MM.1S (cell line): ENCODE measurements around the gene MCRIP1.

Experiments
- DNase-seq: peaks from one replicate; pipeline ENCODE4 v3.0.0-alpha.2; 2015
- H2AFZ ChIP-seq: fragments of 300-600 bp; sonication (generic); 2 replicates; pipeline ENCODE4 v1.6.0; 2016; ENCODE audit warnings: antibody characterized with exemption, low read length
- H3F3A ChIP-seq: fragments of 300-600 bp; sonication (generic); 2 replicates; pipeline ENCODE4 v1.6.1; 2016; ENCODE audit warnings: mild to moderate bottlenecking, antibody characterized with exemption, low read length, moderate library complexity, mixed read lengths; ENCODE audit not compliant: insufficient read depth
- H3K27ac ChIP-seq: fragments of 300-600 bp; sonication (generic); 2 replicates; pipeline ENCODE4 v1.5.1; 2016; ENCODE audit warnings: mild to moderate bottlenecking, low read length
- H3K27me3 ChIP-seq: fragments of 300-600 bp; sonication (generic); replicated peaks from 2 replicates; pipeline ENCODE4 v1.6.0; 2016; ENCODE audit warnings: low read length; ENCODE audit not compliant: insufficient read depth
- H3K36me3 ChIP-seq: fragments of 300-600 bp; sonication (generic); replicated peaks from 2 replicates; pipeline ENCODE4 v1.6.1; 2016; ENCODE audit warnings: mild to moderate bottlenecking, low read length, mixed read lengths; ENCODE audit not compliant: insufficient read depth
- H3K4me1 ChIP-seq: fragments of 300-600 bp; sonication (generic); 2 replicates; pipeline ENCODE4 v1.6.1; 2016; ENCODE audit warnings: low read length, mixed read lengths
- H3K4me2 ChIP-seq: fragments of 300-600 bp; sonication (generic); 2 replicates; pipeline ENCODE4 v1.6.0; 2016; ENCODE audit warnings: low read depth, low read length
- H3K4me3 ChIP-seq: fragments of 300-600 bp; sonication (generic); 2 replicates; pipeline ENCODE4 v1.5.1; 2016; ENCODE audit warnings: low read length, mixed read lengths
- H3K79me2 ChIP-seq: fragments of 300-600 bp; sonication (generic); 2 replicates; pipeline ENCODE4 v1.6.1; 2016; ENCODE audit warnings: mixed run types, low read length, mixed read lengths
- H3K9ac ChIP-seq: fragments of 300-600 bp; sonication (generic); 2 replicates; pipeline ENCODE4 v1.6.1; 2016; ENCODE audit warnings: low read length, mixed read lengths
- H3K9me2 ChIP-seq: fragments of 300-600 bp; sonication (generic); replicated peaks from 2 replicates; pipeline ENCODE4 v1.6.1; 2016; ENCODE audit warnings: mild to moderate bottlenecking, low read length, mixed read lengths; ENCODE audit not compliant: insufficient read depth
- H3K9me3 ChIP-seq: fragments of 300-600 bp; sonication (generic); replicated peaks from 2 replicates; pipeline ENCODE4 v1.6.1; 2016; ENCODE audit warnings: mild to moderate bottlenecking, low read length, mixed read lengths; ENCODE audit not compliant: insufficient read depth
- H4K20me1 ChIP-seq: fragments of 300-600 bp; sonication (generic); 2 replicates; pipeline ENCODE4 v1.6.1; 2016; ENCODE audit warnings: mild to moderate bottlenecking, low read length, moderate library complexity, mixed read lengths; ENCODE audit not compliant: insufficient read depth
- EZH2 ChIP-seq: fragments of 300-600 bp; sonication (generic); optimal IDR thresholded peaks from 2 replicates; pipeline ENCODE3; 2017; ENCODE audit warnings: low read depth, mild to moderate bottlenecking, antibody characterized with exemption, low read length, mixed read lengths
- EZH2phosphoT487 ChIP-seq: fragments of 300-600 bp; sonication (generic); IDR thresholded peaks from 2 replicates; pipeline ENCODE4 v1.6.1; 2018; ENCODE audit warnings: antibody characterized with exemption, low read length
- TF ChIP-seq, protein P1 (sequence below): fragments of 300-600 bp; sonication (generic); IDR thresholded peaks from 2 replicates; pipeline ENCODE4 v1.5.1; 2016; ENCODE audit warnings: antibody characterized with exemption, low read length, mixed read lengths

MCRIP1 gene

DNA sequence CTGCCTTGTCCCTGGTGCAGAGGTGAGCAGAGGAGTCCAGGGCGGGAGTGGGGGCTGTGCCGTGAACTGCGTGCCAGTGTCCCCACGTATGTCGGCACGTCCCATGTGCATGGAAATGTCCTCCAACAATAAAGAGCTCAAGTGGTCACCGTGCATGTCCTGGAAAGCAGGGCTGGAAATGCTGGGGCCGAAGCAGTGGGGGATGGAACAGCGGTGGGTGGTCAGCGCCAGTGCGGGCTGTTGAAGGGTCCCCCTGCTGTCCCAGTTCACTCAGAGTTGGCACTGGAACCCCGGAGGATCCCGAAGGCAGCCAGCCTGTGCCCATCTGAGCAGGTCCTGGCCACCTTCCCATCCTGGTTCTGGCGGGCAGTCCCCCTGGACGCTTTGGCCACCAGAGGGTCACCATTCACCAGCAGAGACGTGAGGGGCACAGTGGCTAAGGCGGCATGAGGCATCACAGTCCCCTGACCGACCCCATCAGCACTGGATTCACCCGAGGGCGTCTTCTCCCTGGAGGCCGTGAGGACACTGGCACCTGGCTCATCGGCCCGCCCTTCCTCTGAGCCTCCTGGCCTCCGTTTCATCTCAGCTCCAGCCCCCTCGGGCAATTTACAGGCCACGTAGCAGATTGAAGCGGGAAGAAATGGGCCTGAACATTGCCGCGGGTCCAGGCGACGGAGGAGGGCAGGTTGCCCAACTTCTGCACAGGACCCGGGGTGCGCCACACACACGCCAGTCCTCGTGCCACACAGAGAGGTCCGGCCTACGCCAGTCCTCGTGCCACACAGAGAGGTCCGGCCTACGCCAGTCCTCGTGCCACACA is 19.0 kb downstream of the MCRIP1 start:
- H4K20me1 ChIP-seq = no peaks in the 10 kb centered on the region
- no peak for TF ChIP-seq EZH2phosphoT487
- TF ChIP-seq, protein P1, sequence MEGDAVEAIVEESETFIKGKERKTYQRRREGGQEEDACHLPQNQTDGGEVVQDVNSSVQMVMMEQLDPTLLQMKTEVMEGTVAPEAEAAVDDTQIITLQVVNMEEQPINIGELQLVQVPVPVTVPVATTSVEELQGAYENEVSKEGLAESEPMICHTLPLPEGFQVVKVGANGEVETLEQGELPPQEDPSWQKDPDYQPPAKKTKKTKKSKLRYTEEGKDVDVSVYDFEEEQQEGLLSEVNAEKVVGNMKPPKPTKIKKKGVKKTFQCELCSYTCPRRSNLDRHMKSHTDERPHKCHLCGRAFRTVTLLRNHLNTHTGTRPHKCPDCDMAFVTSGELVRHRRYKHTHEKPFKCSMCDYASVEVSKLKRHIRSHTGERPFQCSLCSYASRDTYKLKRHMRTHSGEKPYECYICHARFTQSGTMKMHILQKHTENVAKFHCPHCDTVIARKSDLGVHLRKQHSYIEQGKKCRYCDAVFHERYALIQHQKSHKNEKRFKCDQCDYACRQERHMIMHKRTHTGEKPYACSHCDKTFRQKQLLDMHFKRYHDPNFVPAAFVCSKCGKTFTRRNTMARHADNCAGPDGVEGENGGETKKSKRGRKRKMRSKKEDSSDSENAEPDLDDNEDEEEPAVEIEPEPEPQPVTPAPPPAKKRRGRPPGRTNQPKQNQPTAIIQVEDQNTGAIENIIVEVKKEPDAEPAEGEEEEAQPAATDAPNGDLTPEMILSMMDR = no peak
- no peak for TF ChIP-seq EZH2
- H3K27me3 ChIP-seq = peaks cover 71% of the 10 kb centered on the region
- no peak overlapping the region for H3K4me2 ChIP-seq
- H2AFZ ChIP-seq = no peak overlapping the region
- H3F3A ChIP-seq = peaks cover 3% of the 10 kb centered on the region; the same call in 1 of the 2 replicates
- no peaks in the 10 kb centered on the region for H3K79me2 ChIP-seq
- H3K27ac ChIP-seq = no peak overlapping the region
- peaks cover 8% of the 10 kb centered on the region for H3K4me1 ChIP-seq
- no peaks in the 10 kb centered on the region for H3K36me3 ChIP-seq
- H3K9me2 ChIP-seq = no peaks in the 10 kb centered on the region
- no peak for DNase-seq
- H3K4me3 ChIP-seq = no peak overlapping the region
- no peaks in the 10 kb centered on the region for H3K9me3 ChIP-seq
- H3K9ac ChIP-seq = no peak overlapping the region

DNA sequence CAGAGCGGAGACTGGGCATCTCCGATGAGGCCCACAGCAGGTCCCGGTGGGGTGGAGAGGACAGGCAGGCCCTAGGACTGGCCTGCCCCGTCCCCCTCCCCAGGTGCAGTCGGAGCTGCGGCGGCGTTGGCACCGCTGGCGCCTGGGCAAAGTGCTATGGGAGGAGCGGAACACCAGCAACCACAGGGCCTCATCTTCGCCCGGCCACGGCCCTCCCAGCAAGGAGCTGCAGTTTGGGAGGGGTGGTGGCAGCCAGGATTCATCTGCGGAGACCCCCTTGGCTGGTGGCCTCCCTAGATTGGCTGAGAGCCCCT is 19.8 kb downstream of the MCRIP1 start:
- no peaks in the 10 kb centered on the region for H3K79me2 ChIP-seq
- TF ChIP-seq, protein P1 = no peak
- TF ChIP-seq EZH2 (no peak), EZH2phosphoT487 (no peak)
- DNase-seq = no peak
- no peak overlapping the region for H3K9ac ChIP-seq
- H3K27me3 ChIP-seq = peaks cover 76% of the 10 kb centered on the region
- no peak overlapping the region for H3K4me3 ChIP-seq
- peaks cover 3% of the 10 kb centered on the region; the same call in 1 of the 2 replicates for H3F3A ChIP-seq
- no peak overlapping the region for H3K4me2 ChIP-seq
- no peaks in the 10 kb centered on the region for H3K36me3 ChIP-seq
- peaks cover 8% of the 10 kb centered on the region for H3K4me1 ChIP-seq
- H3K27ac ChIP-seq = no peak overlapping the region
- no peaks in the 10 kb centered on the region for H3K9me3 ChIP-seq
- H4K20me1 ChIP-seq = no peaks in the 10 kb centered on the region
- H2AFZ ChIP-seq = no peak overlapping the region
- no peaks in the 10 kb centered on the region for H3K9me2 ChIP-seq

DNA sequence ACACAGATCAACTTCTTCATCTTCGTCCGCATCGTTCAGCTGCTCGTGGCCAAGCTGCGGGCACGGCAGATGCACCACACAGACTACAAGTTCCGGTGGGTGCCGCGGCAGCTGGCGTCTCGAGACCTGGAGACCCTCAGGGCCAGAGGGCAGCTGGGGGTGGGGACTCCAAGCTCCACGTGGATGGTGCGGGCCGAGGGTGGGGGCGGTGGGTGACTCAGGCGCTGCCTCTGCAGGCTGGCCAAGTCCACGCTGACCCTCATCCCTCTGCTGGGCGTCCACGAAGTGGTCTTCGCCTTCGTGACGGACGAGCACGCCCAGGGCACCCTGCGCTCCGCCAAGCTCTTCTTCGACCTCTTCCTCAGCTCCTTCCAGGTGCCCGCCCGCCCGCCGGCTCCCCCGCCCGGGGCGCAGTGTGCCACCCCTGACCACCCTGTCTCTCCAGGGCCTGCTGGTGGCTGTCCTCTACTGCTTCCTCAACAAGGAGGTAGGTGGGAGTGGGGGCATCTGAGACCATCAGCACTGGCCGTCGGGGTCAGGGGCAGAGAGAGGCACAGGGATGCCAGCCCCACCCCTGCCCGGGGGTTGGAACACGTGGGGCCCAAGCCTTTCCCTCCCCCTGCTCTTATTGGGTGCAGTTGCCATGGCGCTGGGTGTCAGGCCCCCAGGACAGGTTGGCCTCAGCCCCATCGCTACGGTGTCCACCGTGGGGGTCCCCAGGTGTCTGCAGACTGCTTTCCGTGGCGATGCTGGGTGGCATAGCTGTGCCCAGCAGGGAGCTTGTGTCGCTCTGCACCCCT is 20.3 kb downstream of the MCRIP1 start:
- Histone ChIP-seq H3K4me2 (no peak overlapping the region), H3K4me3 (no peak overlapping the region), H2AFZ (no peak overlapping the region), H3K9me2 (no peaks in the 10 kb centered on the region), H3K79me2 (no peaks in the 10 kb centered on the region), H3F3A (peaks cover 3% of the 10 kb centered on the region; the same call in 1 of the 2 replicates), H4K20me1 (no peaks in the 10 kb centered on the region), H3K27me3 (peaks cover 76% of the 10 kb centered on the region), H3K4me1 (peaks cover 8% of the 10 kb centered on the region), H3K27ac (no peak overlapping the region), H3K9me3 (no peaks in the 10 kb centered on the region), H3K36me3 (no peaks in the 10 kb centered on the region), H3K9ac (no peak overlapping the region)
- TF ChIP-seq, protein P1 = no peak
- TF ChIP-seq EZH2phosphoT487 (no peak), EZH2 (no peak)
- no peak for DNase-seq
